ENCODE results near the gene SLC30A2.

DNA sequence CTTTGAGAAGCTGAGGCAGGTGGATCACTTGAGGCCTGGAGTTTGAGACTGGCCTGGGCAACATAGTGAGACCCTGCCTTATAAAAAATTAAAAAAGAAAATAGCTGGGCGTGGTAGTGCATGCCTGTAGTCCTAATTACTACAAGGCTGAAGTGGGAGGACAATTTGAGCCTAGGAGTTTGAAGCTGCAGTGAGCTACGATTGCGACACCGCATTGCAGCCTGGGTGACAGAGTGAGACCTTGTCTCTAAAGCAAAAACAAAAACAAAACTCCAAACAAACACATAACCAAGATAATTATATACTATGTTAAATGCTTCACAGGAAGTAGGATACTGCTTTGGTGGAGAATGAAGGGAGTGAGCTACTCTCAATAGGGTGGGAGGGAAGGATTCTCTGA is 42.7 kb downstream of the SLC30A2 start:
- TF ChIP-seq POLR2A (IDR thresholded peaks at IDR 0.05; ENCODE audit: low read length) (no peak), GATA1 (IDR thresholded peaks at IDR 0.05; ENCODE audit: low read depth, low read length) (no peak)

Data from erythroblast (primary cell).